HG03558 (cell line): Measurements from ENCODE around the gene MMP8.

Experiments used
- ATAC-seq: cut with Tn5 transposase; IDR thresholded peaks from one replicate; pipeline ENCODE4 v1.9.1; 2021; ENCODE audit warnings: moderate number of reproducible peaks; ENCODE audit not compliant: unreplicated experiment; ENCODE audit errors: extremely low read depth

The MMP8 gene

GRCh38 chr11:102666331-102666957 is 58.3 kb downstream of the MMP8 start:
- ATAC-seq = no peak

GRCh38 chr11:102664001-102664752 is 60.6 kb downstream of the MMP8 start:
- no peak for ATAC-seq

GRCh38 chr11:102662607-102663006 is 62.1 kb downstream of the MMP8 start:
- no peak for ATAC-seq
